Stimulated activated CD4-positive, alpha-beta T cell treated with anti-CD3 and anti-CD28 coated beads, Interleukin-4, amount 100 ng/mL, for 1 hour (primary cell): ENCODE results near the gene RTP3.
"Not testable (repeated sequence)": the region's sequence is repeated elsewhere in the genome, so short reads cannot be mapped to it uniquely, and the experiment has no call there.

Experiments
- DNase-seq: peaks from one replicate; pipeline ENCODE4 v3.0.0-alpha.2; 2020

Gene RTP3

DNA sequence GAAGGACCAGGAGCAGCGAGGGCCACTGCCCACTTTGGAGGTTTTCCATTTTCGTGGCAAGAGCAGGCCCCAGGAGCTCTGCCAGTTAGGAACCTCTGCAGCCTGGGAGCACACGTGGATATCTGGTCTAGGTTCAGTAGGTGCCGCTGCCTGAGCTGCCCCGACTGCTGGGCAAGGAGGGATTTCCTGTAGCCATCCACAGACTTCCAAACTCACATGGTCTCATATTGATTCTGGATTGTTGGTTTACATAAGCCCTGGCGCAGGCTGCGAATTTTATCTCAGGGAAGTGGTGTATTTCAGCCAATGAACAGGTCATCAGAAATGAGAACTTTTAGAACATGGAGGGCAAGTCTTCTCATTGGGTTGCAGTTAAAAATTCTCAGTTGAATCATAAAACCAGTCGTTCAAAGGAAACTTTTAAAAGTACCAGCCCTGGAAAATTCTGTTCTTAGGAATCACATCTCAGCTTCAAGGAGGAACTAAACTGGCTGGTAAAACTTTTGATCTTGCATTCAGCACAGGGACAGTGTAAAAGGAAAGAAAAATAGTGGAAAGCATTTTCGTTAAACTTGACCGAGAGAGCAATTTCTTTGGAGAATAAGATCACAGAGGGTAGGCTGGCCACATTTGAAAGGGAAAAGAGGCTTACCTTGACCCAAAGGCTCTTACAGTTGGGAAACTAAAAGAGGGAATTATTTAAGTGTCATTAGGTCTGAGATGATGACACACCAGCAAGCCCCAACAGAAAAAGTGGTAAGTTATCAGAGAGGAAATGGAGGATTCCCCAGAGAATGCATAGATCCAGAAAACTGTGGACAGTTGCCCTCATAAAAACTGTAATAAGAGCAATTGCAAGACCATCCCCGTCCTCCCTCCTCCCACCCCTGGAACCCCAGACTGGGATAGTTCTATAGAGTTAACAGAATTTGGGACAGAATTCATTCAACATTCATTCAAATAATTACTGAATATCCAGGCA is 6.4 kb upstream of the RTP3 start:
- no peak for DNase-seq

DNA sequence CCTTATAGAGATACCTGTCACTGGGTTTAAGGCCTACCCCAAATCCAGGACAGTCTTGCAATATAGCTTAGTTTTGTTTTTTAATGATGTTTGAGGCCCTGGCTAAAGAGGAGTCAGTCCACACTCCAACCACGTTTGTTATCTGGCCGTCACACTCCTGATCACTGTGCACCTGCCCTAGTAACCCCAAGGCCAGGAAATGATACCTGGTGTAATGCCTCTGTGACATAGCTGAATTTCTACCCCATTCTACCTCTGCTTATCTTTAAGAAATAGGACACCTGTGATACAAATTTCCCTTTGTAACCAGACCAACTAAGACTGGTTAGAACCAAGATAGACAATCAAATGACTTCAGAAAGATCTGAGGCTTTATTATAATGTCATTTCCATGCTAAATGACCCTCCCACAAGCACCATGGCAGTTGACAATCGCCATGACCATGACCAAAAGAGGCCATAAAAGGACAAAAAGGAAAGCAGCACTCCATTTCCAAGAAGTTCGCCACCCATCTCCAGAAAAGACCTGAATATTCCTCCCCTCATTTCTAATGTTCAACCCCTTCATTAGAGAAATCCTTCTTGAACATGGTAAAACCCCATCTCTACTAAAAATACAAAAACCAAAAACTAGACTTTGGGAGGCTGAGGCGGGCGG is 4.8 kb upstream of the RTP3 start:
- no peak for DNase-seq

GRCh38 chr3:46494491-46494890 is 3.3 kb upstream of the RTP3 start:
- not testable (repeated sequence) for DNase-seq

DNA sequence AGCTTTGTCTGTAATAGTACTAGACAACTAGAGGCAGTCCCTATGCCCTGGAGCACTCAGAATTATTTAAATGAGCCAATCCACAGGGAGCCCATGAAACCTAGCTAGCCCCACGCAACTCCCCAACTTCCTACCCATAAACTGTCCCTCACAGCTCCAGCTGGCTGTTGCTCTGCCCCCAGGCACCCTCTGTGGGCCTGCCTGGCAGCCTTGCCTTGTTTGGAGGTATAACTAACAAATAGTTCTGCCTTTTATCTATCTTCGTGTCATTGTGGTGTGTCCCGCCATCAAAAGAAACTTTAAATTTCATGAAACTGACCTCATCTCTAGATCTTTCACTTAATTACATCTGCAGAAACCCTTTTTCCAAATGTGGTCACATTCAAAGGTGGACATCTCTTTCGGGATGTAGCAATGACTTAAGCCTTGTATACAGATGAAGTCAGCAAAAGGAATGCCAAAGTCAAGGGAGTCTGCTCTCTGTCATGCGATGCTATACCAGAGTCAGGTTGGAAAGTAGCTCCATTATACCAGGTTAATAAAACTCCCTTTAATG is 1.8 kb upstream of the RTP3 start:
- DNase-seq: no peak

GRCh38 chr3:46496746-46497555 is 825 bp upstream of the RTP3 start:
- DNase-seq: peak; percentile 54

DNA sequence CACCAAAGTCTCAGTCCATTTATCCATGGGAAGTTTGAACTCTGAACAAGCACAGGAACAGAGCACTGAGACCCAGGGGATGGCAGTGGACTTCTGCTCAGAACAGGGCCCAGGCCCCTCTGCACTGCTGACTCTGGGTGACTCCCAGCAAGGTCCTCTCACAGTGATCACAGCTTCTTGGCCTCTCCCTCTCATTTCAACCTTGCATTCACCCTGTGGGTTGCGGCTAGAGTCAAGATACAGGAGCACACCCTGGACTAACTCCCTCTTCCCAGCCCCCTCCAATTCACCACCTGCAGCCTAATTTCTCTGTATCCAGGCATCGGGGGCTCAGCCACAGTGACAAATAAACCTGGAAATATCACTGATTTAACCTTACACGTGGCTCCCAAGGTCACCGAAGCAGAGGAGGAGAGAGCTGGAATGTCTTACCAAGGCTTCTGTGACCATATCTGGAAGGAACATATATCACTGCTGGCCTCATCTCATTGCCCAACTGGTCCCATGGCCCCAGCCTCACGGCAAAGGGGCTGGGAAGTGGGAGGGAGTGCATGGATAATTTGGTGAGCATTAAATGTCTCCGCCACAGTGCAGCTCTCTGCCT is 1.2 kb downstream of the RTP3 start:
- DNase-seq: no peak

DNA sequence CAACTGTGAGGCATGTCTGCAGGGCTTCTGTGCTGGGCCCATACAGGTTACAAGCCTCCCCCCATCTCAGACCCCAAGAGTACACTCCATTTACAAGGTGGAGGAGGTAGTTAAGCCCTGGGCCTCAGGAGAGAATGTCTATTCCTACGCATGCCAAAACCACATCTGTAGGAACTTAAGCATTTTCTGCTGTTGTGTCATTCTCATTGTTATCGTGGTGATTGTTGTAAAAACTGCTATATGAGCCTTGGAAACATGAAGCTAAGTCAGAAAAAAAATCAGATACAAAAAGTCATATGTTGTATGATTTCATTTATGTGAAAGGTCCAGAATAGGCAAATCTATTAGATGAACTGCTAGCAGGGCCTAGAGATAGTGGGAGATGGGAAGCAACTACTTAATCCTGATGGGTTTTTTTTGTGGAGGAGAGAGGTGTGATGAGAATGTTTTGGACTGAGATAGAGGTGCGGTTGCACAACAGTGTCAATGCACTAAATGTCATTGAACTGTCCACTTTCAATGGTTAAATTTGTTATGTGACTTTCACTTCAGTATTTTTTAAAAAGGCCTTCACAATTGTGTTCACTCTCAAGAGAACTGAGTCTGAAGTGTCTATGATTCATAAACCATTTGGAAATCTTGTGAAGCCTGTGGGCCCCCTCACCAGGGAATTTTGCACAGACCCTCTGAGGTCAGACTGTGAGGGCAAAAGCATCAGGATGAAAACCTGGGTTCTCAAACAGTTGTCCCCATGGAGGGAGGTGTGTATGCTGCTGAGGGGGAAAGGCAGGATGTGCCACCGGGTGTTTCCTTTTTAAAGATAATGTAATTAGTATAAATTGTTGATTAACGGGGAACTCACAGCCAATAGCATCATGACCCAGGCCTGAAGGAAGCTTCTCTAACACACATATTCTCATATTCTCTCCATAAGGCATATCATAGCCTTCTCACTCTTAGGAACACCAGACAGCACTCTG is 3.2 kb downstream of the RTP3 start:
- no peak for DNase-seq

- no peak for DNase-seq
Measured at GRCh38 chr3:46501702-46502101, 3.9 kb downstream of the RTP3 start.

GRCh38 chr3:46503200-46503874 is 5.6 kb downstream of the RTP3 start:
- DNase-seq: no peak

GRCh38 chr3:46504789-46505188 is 7.0 kb downstream of the RTP3 start:
- peak; percentile 44 for DNase-seq

DNA sequence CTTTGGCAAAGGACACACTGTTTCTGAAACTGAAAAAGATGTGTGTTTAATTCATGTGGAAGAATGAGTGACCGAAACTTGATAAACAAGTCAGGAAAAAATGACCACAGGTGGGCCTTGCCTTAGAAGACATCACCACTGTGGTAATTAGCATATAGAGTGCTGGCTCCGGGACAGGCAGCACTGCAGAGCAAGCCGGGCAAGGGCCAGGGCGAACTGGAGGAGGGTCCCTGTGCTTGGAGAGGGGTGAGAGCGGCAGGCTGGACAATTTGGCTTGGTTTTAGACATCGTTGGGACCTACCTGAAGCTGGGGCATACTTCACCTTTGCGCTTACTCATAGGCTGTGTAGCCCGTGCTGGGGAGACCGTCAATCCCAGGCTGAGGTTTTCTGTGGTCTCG is 8.2 kb downstream of the RTP3 start:
- DNase-seq: no peak

GRCh38 chr3:46506526-46506925 is 8.8 kb downstream of the RTP3 start:
- DNase-seq: no peak

DNA sequence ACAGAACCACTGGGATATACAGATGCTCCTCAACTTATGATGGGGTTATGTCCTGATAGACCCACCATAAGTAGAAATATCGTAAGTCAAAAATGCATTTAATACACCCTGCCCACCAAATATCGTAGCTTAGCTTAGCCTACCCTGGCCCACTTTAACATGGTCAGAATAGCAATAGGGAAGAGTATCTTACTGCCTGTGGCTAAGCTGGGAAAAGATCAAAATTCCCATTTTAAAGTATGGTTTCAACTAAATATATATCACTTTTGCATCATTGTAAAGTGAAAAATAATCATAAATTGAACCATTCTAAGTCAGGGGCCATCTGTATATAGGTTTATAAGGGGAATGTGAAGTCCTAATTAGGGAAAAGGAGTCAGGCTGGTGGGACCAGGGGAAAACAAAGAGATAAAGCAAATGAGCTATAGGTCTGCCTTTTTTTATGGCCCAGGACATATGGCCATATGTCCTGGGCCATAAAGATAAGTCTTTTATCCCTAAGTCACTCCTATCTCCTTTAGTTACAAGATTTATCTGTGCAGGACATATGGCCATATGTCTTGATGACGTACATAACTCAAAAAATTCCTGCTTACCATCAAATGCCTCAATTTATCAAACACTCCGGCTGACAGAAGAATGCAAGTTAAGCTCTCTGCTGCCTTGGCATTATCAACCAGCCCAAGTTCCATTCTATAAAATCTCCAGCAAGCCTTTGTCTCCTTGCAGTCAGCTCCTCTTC is 11.2 kb downstream of the RTP3 start:
- no peak for DNase-seq

DNA sequence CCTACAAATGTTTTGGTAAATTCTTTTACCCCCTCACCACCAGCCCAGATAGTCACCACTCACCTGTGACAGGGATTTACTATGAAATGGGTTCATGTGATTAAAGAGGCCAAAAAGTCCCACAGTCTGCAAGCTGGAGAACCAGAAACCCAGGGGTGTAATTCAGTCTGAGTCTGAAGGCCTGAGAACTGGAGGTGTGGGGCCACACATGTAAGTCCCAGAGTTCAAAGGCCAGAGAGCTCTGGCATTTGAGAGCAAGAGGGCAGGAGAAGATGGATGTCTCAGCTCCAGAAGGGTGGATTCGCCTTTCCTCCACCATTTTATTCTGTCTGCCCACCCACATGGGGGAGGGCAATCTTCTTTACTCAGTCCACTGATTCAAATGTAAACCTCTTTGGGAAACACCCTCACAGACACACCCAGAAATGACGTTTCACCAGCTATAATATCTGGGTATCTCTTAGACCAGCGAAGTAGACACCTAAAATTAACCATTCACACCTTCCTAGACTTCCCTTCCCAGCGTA is 11.9 kb downstream of the RTP3 start:
- no peak for DNase-seq

GRCh38 chr3:46512191-46512749 is 14.5 kb downstream of the RTP3 start:
- DNase-seq: no peak

- DNase-seq: no peak
Measured at GRCh38 chr3:46516521-46516920, 18.7 kb downstream of the RTP3 start.

DNA sequence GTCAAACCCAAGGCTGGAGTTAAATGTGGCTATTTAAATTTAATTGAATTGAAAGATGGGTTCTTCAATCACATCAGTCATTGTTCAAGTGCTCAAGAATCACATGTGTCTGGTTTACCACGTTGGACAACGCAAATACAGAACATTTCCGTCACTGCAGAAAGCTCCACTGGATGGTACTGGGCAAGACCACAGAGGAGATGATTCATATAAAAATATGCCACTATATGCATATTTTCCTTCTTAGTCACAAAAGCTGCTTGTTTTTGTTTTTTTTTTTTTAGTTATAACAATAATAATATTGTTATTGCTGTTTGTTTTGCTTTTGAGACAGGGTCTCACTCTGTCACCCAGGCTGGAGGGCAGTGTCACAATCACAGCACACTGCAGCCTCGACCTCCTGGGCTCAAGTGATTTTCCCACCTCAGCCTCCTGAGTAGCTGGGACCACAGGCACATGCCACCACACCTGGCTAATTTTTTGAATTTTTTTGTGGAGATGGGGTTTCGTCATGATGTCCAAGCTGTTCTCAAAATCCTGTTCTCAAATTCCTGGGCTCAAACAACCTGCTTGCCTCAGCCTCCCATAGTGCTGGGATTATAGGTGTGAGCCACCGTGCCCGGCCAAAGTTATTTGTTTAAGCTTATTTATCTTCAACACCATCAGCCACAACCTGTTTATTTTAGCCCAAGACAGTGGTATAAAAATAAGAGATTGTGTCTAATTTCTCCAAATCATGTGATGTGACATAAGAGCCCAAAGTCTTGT is 19.4 kb downstream of the RTP3 start:
- no peak for DNase-seq

DNA sequence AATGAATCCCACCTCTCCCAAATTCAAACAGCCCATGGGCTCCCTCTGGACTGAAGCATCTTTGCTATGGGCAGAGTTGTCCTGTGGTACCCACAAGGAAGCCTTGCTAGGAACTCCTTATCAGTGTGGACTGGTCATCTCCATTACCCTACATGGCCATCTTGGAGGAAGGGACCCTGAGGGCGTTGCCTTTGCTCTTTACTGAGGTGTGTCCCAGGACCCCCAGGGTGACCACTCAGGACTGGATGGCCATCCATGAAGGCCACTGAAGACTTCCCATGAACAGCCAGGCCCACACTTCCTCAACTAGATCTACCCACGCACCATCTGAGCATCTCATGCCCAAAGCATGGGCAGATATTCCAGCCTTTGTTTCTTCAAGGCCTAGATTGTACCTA is 20.0 kb downstream of the RTP3 start:
- no peak for DNase-seq

- no peak for DNase-seq
Measured at GRCh38 chr3:46519952-46520351, 22.2 kb downstream of the RTP3 start.
